ENCODE results near the gene AGAP2.

Gene AGAP2

DNA sequence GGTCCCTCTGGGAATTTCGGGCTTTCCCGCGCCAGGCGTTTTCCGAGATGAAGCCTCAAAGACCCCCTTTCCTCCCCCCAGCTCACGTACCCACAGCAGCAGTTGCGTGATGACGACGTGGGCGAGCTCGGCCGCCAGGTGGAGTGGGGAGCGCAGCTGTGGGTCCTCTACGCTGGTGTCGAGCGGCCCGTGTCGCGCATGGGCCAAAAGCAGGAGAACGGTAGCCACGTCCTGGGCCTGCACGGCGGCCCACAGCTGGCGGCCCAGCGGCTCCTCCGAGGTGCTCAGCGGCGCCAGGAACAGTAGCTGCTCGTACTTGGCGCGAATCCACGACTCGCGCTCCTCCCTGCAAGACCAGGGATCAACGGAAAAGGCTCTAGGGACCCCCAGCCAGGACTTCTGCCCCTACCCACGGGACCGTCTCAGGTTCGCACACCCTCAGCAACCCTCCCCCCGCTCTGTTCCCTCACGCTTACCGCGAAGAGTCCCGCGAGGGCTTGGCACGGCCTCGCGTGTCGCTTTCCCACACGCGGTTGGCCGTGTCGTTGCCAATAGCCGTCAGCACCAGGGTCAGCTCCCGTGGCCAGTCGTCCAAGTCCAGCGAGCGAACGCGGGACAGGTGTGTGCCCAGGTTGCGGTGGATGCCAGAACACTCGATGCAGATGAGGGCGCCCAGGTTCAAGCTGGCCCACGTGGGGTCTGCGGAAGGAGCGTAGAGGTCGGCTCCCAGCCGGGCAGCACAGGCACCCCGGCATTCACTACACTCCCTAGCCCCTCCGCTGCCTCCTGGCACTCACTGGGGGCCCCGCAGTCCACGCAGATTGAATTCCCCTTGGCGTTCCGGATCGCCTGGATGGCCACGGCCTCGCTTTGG lies 11.4 kb downstream of the AGAP2 start:
- H3K27ac ChIP-seq, result peak overlapping the region; percentile 65 to 73
- H3K36me3 ChIP-seq, result peaks cover 0 to 1% (median 0%) of the 10 kb centered on the region in 3 donors
- DNase-seq, result no peak
- intact Hi-C loops (cut with DNase I; ENCODE audit: low total_unique reads), result loop anchor here (10.0 kb wide), 1 partner anchor 178 kb away; no protein-coding TSS in a partner anchor
- H3K27me3 ChIP-seq, result peaks cover 0 to 33% of the 10 kb centered on the region in 2 donors
- peaks cover 0 to 19% (median 15%) of the 10 kb centered on the region in 4 donors for H3K4me1 ChIP-seq
- TF ChIP-seq, protein P1, sequence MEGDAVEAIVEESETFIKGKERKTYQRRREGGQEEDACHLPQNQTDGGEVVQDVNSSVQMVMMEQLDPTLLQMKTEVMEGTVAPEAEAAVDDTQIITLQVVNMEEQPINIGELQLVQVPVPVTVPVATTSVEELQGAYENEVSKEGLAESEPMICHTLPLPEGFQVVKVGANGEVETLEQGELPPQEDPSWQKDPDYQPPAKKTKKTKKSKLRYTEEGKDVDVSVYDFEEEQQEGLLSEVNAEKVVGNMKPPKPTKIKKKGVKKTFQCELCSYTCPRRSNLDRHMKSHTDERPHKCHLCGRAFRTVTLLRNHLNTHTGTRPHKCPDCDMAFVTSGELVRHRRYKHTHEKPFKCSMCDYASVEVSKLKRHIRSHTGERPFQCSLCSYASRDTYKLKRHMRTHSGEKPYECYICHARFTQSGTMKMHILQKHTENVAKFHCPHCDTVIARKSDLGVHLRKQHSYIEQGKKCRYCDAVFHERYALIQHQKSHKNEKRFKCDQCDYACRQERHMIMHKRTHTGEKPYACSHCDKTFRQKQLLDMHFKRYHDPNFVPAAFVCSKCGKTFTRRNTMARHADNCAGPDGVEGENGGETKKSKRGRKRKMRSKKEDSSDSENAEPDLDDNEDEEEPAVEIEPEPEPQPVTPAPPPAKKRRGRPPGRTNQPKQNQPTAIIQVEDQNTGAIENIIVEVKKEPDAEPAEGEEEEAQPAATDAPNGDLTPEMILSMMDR (IDR thresholded peaks at IDR 0.05), result peak; percentile 31 to 34
- peak overlapping the region; percentile 62 to 86 for H3K4me3 ChIP-seq
- H3K9me3 ChIP-seq, result no peaks in the 10 kb centered on the region

DNA sequence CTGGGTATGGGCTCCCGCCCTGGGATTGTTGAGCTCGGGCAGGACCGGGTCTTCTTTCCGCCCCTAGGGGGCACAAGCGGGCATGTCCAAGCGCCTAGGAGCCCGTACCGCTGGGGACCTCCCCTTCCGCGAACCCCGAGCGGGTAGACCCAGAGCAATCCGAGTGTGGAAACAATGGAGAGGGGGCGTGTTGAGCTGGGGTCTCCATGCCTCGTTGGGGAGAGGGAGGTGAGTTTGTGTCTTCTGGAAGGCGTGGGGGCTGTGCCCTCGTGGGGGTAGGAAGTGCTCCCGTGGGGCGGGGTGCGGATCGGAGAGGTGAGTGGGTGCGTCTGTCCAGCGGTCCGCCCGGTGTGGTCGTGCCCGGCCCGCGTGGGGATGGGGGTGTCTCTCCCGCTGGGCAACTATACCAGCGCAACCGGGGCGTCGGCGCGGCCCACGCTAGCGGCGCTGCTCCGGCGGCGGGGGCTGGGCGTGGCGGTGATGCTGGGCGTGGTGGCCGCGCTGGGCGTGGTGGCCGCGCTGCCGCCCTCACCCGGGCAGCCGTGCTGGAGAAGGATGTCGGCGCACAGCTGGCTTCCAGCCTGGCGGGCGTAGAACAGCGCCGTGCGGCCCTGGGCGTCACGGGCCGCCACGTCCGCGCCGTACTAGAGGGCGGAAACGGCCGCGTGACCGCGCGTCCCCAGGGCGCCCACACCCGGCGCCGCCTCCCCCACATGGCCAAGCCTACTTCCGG lies 12.2 kb downstream of the AGAP2 start:
- Histone ChIP-seq H3K9me3 (no peaks in the 10 kb centered on the region), H3K36me3 (peaks cover 0 to 9% (median 4%) of the 10 kb centered on the region in 3 donors), H3K27ac (peak overlapping the region; percentile 65 to 73), H3K27me3 (peaks cover 0 to 28% of the 10 kb centered on the region in 2 donors), H3K4me3 (peak overlapping the region; percentile 62 to 86), H3K4me1 (peaks cover 0 to 19% (median 15%) of the 10 kb centered on the region in 4 donors)
- TF ChIP-seq, protein P1 (IDR thresholded peaks at IDR 0.05), result peak; percentile 65 to 73
- intact Hi-C loops (cut with DNase I; ENCODE audit: low total_unique reads), result loop anchor here (10.0 kb wide), 1 partner anchor 178 kb away; no protein-coding TSS in a partner anchor
- peak; percentile 68 to 86 for DNase-seq

DNA sequence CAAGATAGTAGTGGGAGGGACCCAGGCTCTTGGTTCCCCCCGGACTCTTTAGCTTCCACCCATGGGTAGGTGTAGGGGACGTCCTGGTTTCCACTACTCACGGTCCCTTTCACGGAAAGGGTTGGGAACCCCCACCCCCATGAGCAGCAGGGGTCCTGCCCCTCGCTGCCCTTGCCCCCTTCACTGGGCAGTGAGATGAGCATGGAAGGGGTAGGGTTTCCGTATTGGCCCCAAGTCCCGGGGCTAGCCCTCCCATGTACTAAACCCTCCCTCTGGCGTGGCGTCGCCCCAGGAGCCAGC lies 12.7 kb downstream of the AGAP2 start:
- Histone ChIP-seq H3K4me3 (peak overlapping the region; percentile 62 to 86), H3K9me3 (no peaks in the 10 kb centered on the region), H3K4me1 (peaks cover 0 to 19% (median 15%) of the 10 kb centered on the region in 4 donors), H3K36me3 (peaks cover under 1 to 15% (median 9%) of the 10 kb centered on the region in 3 donors), H3K27ac (peak overlapping the region in 1 of 2 donors; percentile 65), H3K27me3 (peaks cover 0 to 28% of the 10 kb centered on the region in 2 donors)
- DNase-seq, result no peak
- TF ChIP-seq, protein P1 (IDR thresholded peaks at IDR 0.05), result no peak
- intact Hi-C loops (cut with DNase I; ENCODE audit: low total_unique reads), result loop anchor here (10.0 kb wide), 1 partner anchor 179 kb away; no protein-coding TSS in a partner anchor

DNA sequence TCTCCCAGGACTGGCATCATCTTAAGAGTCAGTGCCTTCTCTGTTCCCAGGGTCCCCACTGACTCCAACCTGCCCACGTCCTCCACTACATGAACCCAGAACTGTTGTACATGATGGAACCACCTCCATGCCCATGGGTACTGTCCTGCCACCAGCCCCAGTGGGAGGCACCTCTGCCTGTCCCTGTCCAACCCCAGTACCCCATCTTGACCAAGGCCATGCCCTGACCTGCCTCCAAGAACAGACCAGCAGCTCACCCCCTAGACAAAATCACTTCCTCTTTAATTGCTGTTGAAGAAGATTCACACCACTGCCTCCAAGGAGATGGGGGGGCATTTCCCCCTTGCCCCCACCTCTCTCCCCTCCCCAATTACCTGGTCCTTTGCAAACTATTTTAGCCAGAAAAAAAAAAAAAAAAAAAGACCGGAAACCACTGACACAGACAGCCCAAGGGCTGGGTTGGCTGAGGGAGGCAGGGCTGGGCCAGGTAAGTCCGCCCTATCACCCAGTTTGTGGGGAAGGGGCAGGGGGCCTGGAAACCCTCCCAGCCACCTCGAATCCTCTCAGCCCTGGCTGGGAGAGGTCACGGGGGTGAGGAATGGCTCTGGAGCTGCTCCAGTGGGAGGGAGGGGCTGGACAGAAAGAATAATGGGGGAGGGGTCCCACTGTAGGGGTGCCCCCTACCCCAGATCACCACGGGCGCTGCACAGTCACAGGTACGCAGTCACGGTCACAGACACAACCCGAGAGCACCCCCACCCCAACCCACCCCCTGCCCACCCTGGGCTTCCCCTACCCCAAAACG lies 13.4 kb downstream of the AGAP2 start:
- intact Hi-C loops (cut with DNase I; ENCODE audit: low total_unique reads), result loop anchor here (10.0 kb wide), 1 partner anchor 180 kb away; no protein-coding TSS in a partner anchor
- no peak overlapping the region for H3K4me3 ChIP-seq
- no peak overlapping the region for H3K27ac ChIP-seq
- H3K27me3 ChIP-seq, result peaks cover 0 to 28% of the 10 kb centered on the region in 2 donors
- DNase-seq, result no peak
- no peaks in the 10 kb centered on the region for H3K9me3 ChIP-seq
- TF ChIP-seq, protein P1 (IDR thresholded peaks at IDR 0.05), result no peak
- H3K36me3 ChIP-seq, result peaks cover 7 to 21% (median 16%) of the 10 kb centered on the region in 3 donors
- peaks cover 0 to 19% (median 15%) of the 10 kb centered on the region in 4 donors for H3K4me1 ChIP-seq

Data from tibial artery (tissue), 4 donors.